IMR-90 (cell line): ENCODE measurements around the gene FARP1. TPM values are rescaled to one million over a fixed set of nuclear protein-coding genes. Genes with fewer than 3 reads are reported as not detected.

Experiments
- ATAC-seq: fragments of 200-7000 bp; cut with Tn5 transposase; 2 replicates; pipeline ENCODE4 v1.9.1; 2020; ENCODE audit warnings: low read depth, mild to moderate bottlenecking, moderate library complexity
- BruUV-seq: library from RNA; stranded (reverse); fragments of 400-500 nt; replicated peaks from 2 replicates; lab custom pipeline; 2021; lab: Mats Ljungman, UMichigan
- CTCF ChIA-PET: fragments of 300-600 bp; formaldehyde crosslinking; extraction: SDS; loops from one replicate; lab custom pipeline; 2021; ENCODE audit warnings: antibody characterized with exemption; lab: Yijun Ruan, JAX
- POLR2A ChIA-PET: fragments of 300-600 bp; sonication (Branson Sonifier 250); formaldehyde crosslinking; loops from one replicate; lab custom pipeline; 2022; ENCODE audit warnings: antibody characterized with exemption; ENCODE audit not compliant: unreplicated experiment; lab: Charles Lee
- DNase-seq: peaks from one replicate; pipeline ENCODE4 v3.0.0; 2013
- H2AFZ ChIP-seq: replicated peaks from 2 replicates; pipeline ENCODE3; 2013; ENCODE audit warnings: low read length, mild to moderate bottlenecking; ENCODE audit not compliant: poor library complexity
- H2AK5ac ChIP-seq: 2 replicates; pipeline ENCODE4 v1.6.1; 2013; ENCODE audit warnings: low read depth, low read length, inconsistent platforms
- H2AK9ac ChIP-seq: replicated peaks from 2 replicates; pipeline ENCODE3; 2013; ENCODE audit warnings: mild to moderate bottlenecking, low read depth, low read length, moderate library complexity; ENCODE audit not compliant: poor library complexity
- H2BK120ac ChIP-seq: 2 replicates; pipeline ENCODE4 v1.6.1; 2013; ENCODE audit warnings: low read depth, low read length, inconsistent platforms
- H2BK15ac ChIP-seq: 3 replicates; pipeline ENCODE4 v1.6.1; 2013; ENCODE audit warnings: low read depth, low read length, inconsistent platforms
- H2BK20ac ChIP-seq: 2 replicates; pipeline ENCODE4 v1.6.1; 2013; ENCODE audit warnings: low read depth, mild to moderate bottlenecking, inconsistent platforms, low read length, moderate library complexity
- H2BK5ac ChIP-seq: 2 replicates; pipeline ENCODE4 v1.6.1; 2013; ENCODE audit warnings: mild to moderate bottlenecking, low read depth, low read length, inconsistent platforms; ENCODE audit not compliant: poor library complexity, severe bottlenecking
- H3K14ac ChIP-seq: replicated peaks from 2 replicates; pipeline ENCODE4 v1.6.1; 2013; ENCODE audit warnings: low read depth, low read length, inconsistent platforms
- H3K18ac ChIP-seq: 2 replicates; pipeline ENCODE4 v1.6.1; 2013; ENCODE audit warnings: low read depth, low read length, control low read depth
- H3K23ac ChIP-seq: 2 replicates; pipeline ENCODE4 v1.6.1; 2013; ENCODE audit warnings: low read depth, low read length, inconsistent platforms
- H3K27ac ChIP-seq: 2 replicates; pipeline ENCODE4 v1.5.1; 2013; ENCODE audit warnings: mild to moderate bottlenecking, control low read depth, low read length; ENCODE audit not compliant: insufficient read depth
- H3K27me3 ChIP-seq: 2 replicates; pipeline ENCODE4 v1.6.1; 2013; ENCODE audit warnings: low read length; ENCODE audit not compliant: control insufficient read depth, insufficient read depth
- H3K36me3 ChIP-seq: 2 replicates; pipeline ENCODE4 v1.6.1; 2013; ENCODE audit warnings: low read length, mixed read lengths; ENCODE audit not compliant: control insufficient read depth, insufficient read depth
- H3K4ac ChIP-seq: 2 replicates; pipeline ENCODE4 v1.6.1; 2013; ENCODE audit warnings: low read depth, low read length, inconsistent platforms
- H3K4me1 ChIP-seq: 2 replicates; pipeline ENCODE4 v1.6.1; 2013; ENCODE audit warnings: low read length, mixed read lengths; ENCODE audit not compliant: control insufficient read depth, insufficient read depth
- H3K4me2 ChIP-seq: 2 replicates; pipeline ENCODE4 v1.6.1; 2013; ENCODE audit warnings: low read depth, mild to moderate bottlenecking, control low read depth, low read length, moderate library complexity
- H3K4me3 ChIP-seq: 2 replicates; pipeline ENCODE4 v1.5.1; 2013; ENCODE audit warnings: low read depth, mild to moderate bottlenecking, control low read depth, low read length, moderate library complexity; ENCODE audit not compliant: insufficient read depth
- H3K56ac ChIP-seq: 2 replicates; pipeline ENCODE4 v1.6.1; 2013; ENCODE audit warnings: low read length, inconsistent platforms; ENCODE audit not compliant: insufficient read depth; ENCODE audit errors: extremely low read depth
- H3K79me1 ChIP-seq, 2 experiments: 2 replicates each; pipeline ENCODE4 v1.6.1; 2013; ENCODE audit warnings: low read length in 2 of 2, inconsistent platforms in 1 of 2, low read depth in 1 of 2
- H3K9ac ChIP-seq: 2 replicates; pipeline ENCODE4 v1.6.1; 2013; ENCODE audit warnings: low read depth, low read length, control low read depth
- H3K9me1 ChIP-seq: 2 replicates; pipeline ENCODE4 v1.6.1; 2013; ENCODE audit warnings: low read length, inconsistent platforms; ENCODE audit not compliant: insufficient read depth
- H3K9me3 ChIP-seq: 2 replicates; pipeline ENCODE4 v1.6.1; 2013; ENCODE audit warnings: low read length; ENCODE audit not compliant: control insufficient read depth, insufficient read depth
- H4K20me1 ChIP-seq: 2 replicates; pipeline ENCODE4 v1.6.1; 2013; ENCODE audit warnings: low read length, inconsistent platforms; ENCODE audit not compliant: insufficient read depth
- H4K5ac ChIP-seq: 2 replicates; pipeline ENCODE4 v1.6.1; 2013; ENCODE audit warnings: mild to moderate bottlenecking, low read depth, low read length, control low read depth
- H4K8ac ChIP-seq, 2 experiments: 2 replicates each; pipeline ENCODE4 v1.6.1; 2013; ENCODE audit warnings: low read depth in 2 of 2, low read length in 2 of 2, control low read depth in 1 of 2, inconsistent platforms in 1 of 2
- H4K91ac ChIP-seq: 2 replicates; pipeline ENCODE4 v1.6.1; 2013; ENCODE audit warnings: low read depth, low read length, inconsistent platforms; ENCODE audit not compliant: insufficient read depth
- BHLHE40 ChIP-seq: fragments of 150-350 bp; IDR thresholded peaks from 2 replicates; pipeline ENCODE4 v1.6.1; 2016; ENCODE audit warnings: mild to moderate bottlenecking, low read depth, low read length
- FOS ChIP-seq: fragments of 150-350 bp; IDR thresholded peaks from 2 replicates; pipeline ENCODE4 v1.6.1; 2016; ENCODE audit warnings: low read depth, low read length
- MAFK ChIP-seq: IDR thresholded peaks from 2 replicates; pipeline ENCODE4 v1.6.1; 2012; ENCODE audit warnings: low read depth, low read length, improper control_type of control experiment
- MAZ ChIP-seq: IDR thresholded peaks from 2 replicates; pipeline ENCODE4 v1.6.1; 2012; ENCODE audit warnings: low read depth, mild to moderate bottlenecking, low read length, improper control_type of control experiment, moderate library complexity, borderline replicate concordance
- MXI1 ChIP-seq: IDR thresholded peaks from 2 replicates; pipeline ENCODE4 v1.6.1; 2012; ENCODE audit warnings: low read depth, mild to moderate bottlenecking, low read length, moderate library complexity, borderline replicate concordance
- NFE2L2 ChIP-seq: fragments of 150-350 bp; IDR thresholded peaks from 2 replicates; pipeline ENCODE4 v1.6.1; 2016; ENCODE audit warnings: low read depth, mild to moderate bottlenecking, low read length
- RAD21 ChIP-seq: IDR thresholded peaks from 2 replicates; pipeline ENCODE4 v1.6.1; 2012; ENCODE audit warnings: low read length, improper control_type of control experiment
- RFX5 ChIP-seq: IDR thresholded peaks from 2 replicates; pipeline ENCODE4 v1.8.0; 2012; ENCODE audit warnings: low read depth, mild to moderate bottlenecking, low read length, moderate library complexity
- SMC3 ChIP-seq: fragments of 150-350 bp; IDR thresholded peaks from 2 replicates; pipeline ENCODE4 v1.6.1; 2016; ENCODE audit warnings: low read depth, mild to moderate bottlenecking, antibody characterized with exemption, low read length, moderate library complexity
- WGBS, 2 experiments: methylation state at CpG; one replicate each; pipeline versions ENCODE4 v1.1.5 to v1.1.7; 2013; ENCODE audit warnings: missing lambda C conversion rate in 2 of 2; ENCODE audit not compliant: insufficient read length in 1 of 2; ENCODE audit errors: extremely low coverage in 2 of 2; 5-methylcytosine and 5-hydroxymethylcytosine counted together
- dilution Hi-C: fragments of 300-500 bp; cut with HindIII; formaldehyde crosslinking; loops from one replicate; pipeline ENCODE4 v1.14.3; 2018; ENCODE audit warnings: low sequenced_read_pairs; ENCODE audit not compliant: unreplicated experiment
- in situ Hi-C: fragments of 300-500 bp; cut with MboI; formaldehyde crosslinking; loops from 3 replicates; pipeline ENCODE4 v1.14.3; 2019; ENCODE audit warnings: low sequenced_read_pairs, inconsistent platforms, mixed read lengths
- intact Hi-C: fragments of 100-400 bp; cut with micrococcal nuclease; formaldehyde crosslinking; loops from 2 replicates; pipeline ENCODE4 v1.10.0; 2022
- polyA plus RNA-seq, 3 experiments: library from polyadenylated mRNA; depleted of rRNA; stranded (reverse); fragments of >200 nt; gene quantifications; 2 replicates each; pipeline ENCODE4 v1.2.3, GENCODE V29; 2012; ENCODE audit warnings: low replicate concordance in 1 of 3
- total RNA-seq: library from RNA; depleted of rRNA; stranded (reverse); fragments of >200 nt; gene quantifications from 2 replicates; pipeline ENCODE4 v1.2.3, GENCODE V29; 2012
- TF ChIP-seq, protein P1 (sequence below): fragments of 150-350 bp; IDR thresholded peaks from 2 replicates; pipeline ENCODE4 v1.6.1; 2016; ENCODE audit warnings: low read depth, mild to moderate bottlenecking, low read length, moderate library complexity, borderline replicate concordance
- TF ChIP-seq, protein P2 (sequence below): fragments of 150-350 bp; IDR thresholded peaks from 2 replicates; pipeline ENCODE4 v1.6.1; 2017; ENCODE audit warnings: mild to moderate bottlenecking, antibody characterized with exemption, low read length, low read depth
- TF ChIP-seq, protein P3 (sequence below): conservative IDR thresholded peaks from 2 replicates; pipeline ENCODE4 v1.5.1; 2012; ENCODE audit warnings: mild to moderate bottlenecking, low read depth, low read length, improper control_type of control experiment

The FARP1 gene
- total and polyA plus RNA-seq, 2 of the 4 experiments (the other 2 are of a cell fraction): 39.6 to 57.0 TPM

DNA sequence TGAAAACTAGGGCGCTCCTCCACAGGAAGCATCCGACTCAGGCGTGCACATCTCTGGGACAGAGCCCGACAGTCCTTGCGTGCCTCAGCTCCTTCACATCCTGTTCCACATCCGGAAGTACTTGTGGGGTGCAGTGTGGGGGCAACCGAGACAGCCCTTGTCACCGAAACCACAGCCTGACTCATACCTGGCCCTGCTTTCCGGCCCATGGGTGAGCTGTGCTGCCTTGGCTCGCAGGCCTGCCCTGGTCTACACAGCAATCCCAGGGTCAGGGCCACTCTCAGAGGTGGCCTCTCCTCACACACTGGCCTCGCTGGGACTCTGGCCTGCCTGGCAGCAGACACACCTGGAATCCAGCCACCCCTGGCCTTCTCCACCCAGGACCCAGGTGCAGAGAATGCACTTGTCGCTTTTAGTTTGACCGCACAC lies 333.7 kb downstream of the FARP1 start:
- peaks cover 19% of the 10 kb centered on the region for H3K4me1 ChIP-seq

More for the DNA sequence above, 333.7 kb downstream of the FARP1 start:
- Histone ChIP-seq H3K56ac (no peak overlapping the region), H3K79me1 (peaks cover 33 to 88% of the 10 kb centered on the region in 2 experiments), H2AK9ac (no peak overlapping the region), H2BK20ac (peak overlapping the region; percentile 79), H4K20me1 (peaks cover 27% of the 10 kb centered on the region; the same call in 1 of the 2 replicates), H3K4ac (peak overlapping the region; percentile 89), H3K9ac (no peak overlapping the region), H3K36me3 (peaks cover 28% of the 10 kb centered on the region), H2AFZ (peak overlapping the region; percentile 78), H2BK120ac (peak overlapping the region; percentile 80; the same call in 1 of the 2 replicates), H3K4me2 (peak overlapping the region; percentile 20; the same call in 1 of the 2 replicates), H4K91ac (peak overlapping the region; percentile 50), H2BK5ac (peak overlapping the region; percentile 77), H3K9me1 (peaks cover 31% of the 10 kb centered on the region), H2AK5ac (peak overlapping the region; percentile 81), H3K23ac (peak overlapping the region; percentile 55; the same call in 1 of the 2 replicates), H4K5ac (peak overlapping the region; percentile 67; the same call in 1 of the 2 replicates), H3K27ac (peak overlapping the region; percentile 68), H4K8ac (peak overlapping the region; percentile 4 to 91; a peak in 3 of 4 replicates), H3K18ac (no peak overlapping the region), H2BK15ac (0 out of 3 replicates have a peak overlapping the region, but pooled peaks have one; percentile 77), H3K14ac (peak overlapping the region; percentile 74; the same call in 1 of the 2 replicates), H3K4me3 (no peak overlapping the region), H3K9me3 (no peaks in the 10 kb centered on the region), H3K27me3 (no peaks in the 10 kb centered on the region)
- CTCF ChIA-PET: interaction anchor here (1.1 kb wide), 1 partner anchor 10 kb away, joined by 3 read pairs; no protein-coding TSS in a partner anchor
- no TSS peak for BruUV-seq
- ATAC-seq: peak; percentile 90
- POLR2A ChIA-PET: interaction anchor here (0.6 kb wide), 1 partner anchor 189 kb away, joined by 3 read pairs; no protein-coding TSS in a partner anchor
- dilution Hi-C loops: no loop called here
- WGBS, 2 experiments: 80% methylated on average over 1 of the region's 13 CpGs; no CpG with 5 or more reads in 1 of the 2 experiments
- intact Hi-C loops: no loop called here
- TF ChIP-seq, protein P1, sequence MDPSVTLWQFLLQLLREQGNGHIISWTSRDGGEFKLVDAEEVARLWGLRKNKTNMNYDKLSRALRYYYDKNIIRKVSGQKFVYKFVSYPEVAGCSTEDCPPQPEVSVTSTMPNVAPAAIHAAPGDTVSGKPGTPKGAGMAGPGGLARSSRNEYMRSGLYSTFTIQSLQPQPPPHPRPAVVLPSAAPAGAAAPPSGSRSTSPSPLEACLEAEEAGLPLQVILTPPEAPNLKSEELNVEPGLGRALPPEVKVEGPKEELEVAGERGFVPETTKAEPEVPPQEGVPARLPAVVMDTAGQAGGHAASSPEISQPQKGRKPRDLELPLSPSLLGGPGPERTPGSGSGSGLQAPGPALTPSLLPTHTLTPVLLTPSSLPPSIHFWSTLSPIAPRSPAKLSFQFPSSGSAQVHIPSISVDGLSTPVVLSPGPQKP: no peak
- TF ChIP-seq NFE2L2 (no peak), MAFK (0 out of 2 replicates have a peak, but pooled peaks have one; percentile 13), FOS (peak; percentile 80), SMC3 (0 out of 2 replicates have a peak, but pooled peaks have one; percentile 8), MAZ (peak; percentile 71; the same call in 1 of the 2 replicates), RFX5 (no peak), RAD21 (no peak), BHLHE40 (0 out of 2 replicates have a peak, but pooled peaks have one; percentile 32), MXI1 (0 out of 2 replicates have a peak, but pooled peaks have one; percentile 13)
- TF ChIP-seq, protein P2, sequence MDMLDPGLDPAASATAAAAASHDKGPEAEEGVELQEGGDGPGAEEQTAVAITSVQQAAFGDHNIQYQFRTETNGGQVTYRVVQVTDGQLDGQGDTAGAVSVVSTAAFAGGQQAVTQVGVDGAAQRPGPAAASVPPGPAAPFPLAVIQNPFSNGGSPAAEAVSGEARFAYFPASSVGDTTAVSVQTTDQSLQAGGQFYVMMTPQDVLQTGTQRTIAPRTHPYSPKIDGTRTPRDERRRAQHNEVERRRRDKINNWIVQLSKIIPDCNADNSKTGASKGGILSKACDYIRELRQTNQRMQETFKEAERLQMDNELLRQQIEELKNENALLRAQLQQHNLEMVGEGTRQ: no peak
- TF ChIP-seq, protein P3, sequence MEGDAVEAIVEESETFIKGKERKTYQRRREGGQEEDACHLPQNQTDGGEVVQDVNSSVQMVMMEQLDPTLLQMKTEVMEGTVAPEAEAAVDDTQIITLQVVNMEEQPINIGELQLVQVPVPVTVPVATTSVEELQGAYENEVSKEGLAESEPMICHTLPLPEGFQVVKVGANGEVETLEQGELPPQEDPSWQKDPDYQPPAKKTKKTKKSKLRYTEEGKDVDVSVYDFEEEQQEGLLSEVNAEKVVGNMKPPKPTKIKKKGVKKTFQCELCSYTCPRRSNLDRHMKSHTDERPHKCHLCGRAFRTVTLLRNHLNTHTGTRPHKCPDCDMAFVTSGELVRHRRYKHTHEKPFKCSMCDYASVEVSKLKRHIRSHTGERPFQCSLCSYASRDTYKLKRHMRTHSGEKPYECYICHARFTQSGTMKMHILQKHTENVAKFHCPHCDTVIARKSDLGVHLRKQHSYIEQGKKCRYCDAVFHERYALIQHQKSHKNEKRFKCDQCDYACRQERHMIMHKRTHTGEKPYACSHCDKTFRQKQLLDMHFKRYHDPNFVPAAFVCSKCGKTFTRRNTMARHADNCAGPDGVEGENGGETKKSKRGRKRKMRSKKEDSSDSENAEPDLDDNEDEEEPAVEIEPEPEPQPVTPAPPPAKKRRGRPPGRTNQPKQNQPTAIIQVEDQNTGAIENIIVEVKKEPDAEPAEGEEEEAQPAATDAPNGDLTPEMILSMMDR: no peak
- DNase-seq: peak; percentile 92
- in situ Hi-C loops: no loop called here
